Peyer's patch (tissue), 4 donors: ENCODE measurements around the gene PTGES.

ENCODE experiments used
- CTCF ChIP-seq, 6 experiments: fragments of 450-650 bp in 4 of 6; fragments of 200-600 bp in 2 of 6; sonication (generic) in 1 of 6; IDR thresholded peaks; one replicate each; pipeline ENCODE4 v1.5.1; 2017 to 2019; ENCODE audit warnings: antibody characterized with exemption in 6 of 6, mild to moderate bottlenecking in 3 of 6, moderate library complexity in 1 of 6
- POLR2A ChIP-seq, 2 donors: fragments of 450-650 bp; IDR thresholded peaks; one replicate each; pipeline ENCODE4 v1.5.1; 2017; ENCODE audit warnings: antibody characterized with exemption in 2 of 2, mild to moderate bottlenecking in 2 of 2, moderate library complexity in 2 of 2

GRCh38 chr9:129781131-129781530 is 28.3 kb upstream of the PTGES start:
- TF ChIP-seq CTCF (IDR thresholded peaks at IDR 0.05) (no peak), POLR2A (IDR thresholded peaks at IDR 0.05) (no peak)
